H1 (cell line): ENCODE data around the gene CHD6. TPM values are rescaled to one million over a fixed set of nuclear protein-coding genes. Genes with fewer than 3 reads are reported as not detected.

Experiments
- CTCF ChIA-PET: fragments of 300-600 bp; sonication (Branson Sonifier 250); formaldehyde crosslinking; loops from one replicate; lab custom pipeline; 2021; ENCODE audit not compliant: partially characterized antibody; lab: Charles Lee
- POLR2A ChIA-PET: fragments of 300-600 bp; sonication (Branson Sonifier 250); formaldehyde crosslinking; loops from one replicate; lab custom pipeline; 2021; ENCODE audit warnings: inconsistent platforms; ENCODE audit not compliant: partially characterized antibody; lab: Charles Lee
- DNase-seq, 2 experiments: peaks; one replicate each; pipeline versions ENCODE4 v3.0.0 to v3.0.0-alpha.2; 2010 to 2022; ENCODE audit warnings: low spot score in 2 of 2, low read depth in 1 of 2, mixed read lengths in 1 of 2
- FAIRE-seq: peaks from 2 replicates; lab custom pipeline; 2011; peaks lifted over from hg19 to GRCh38; lab: Jason Lieb, UNC
- H2AFZ ChIP-seq: 2 replicates; pipeline ENCODE4 v1.8.1; 2012; ENCODE audit warnings: low read length, inconsistent platforms
- H2AK5ac ChIP-seq: 2 replicates; pipeline ENCODE4 v1.6.1; 2013; ENCODE audit warnings: low read depth, low read length
- H2BK120ac ChIP-seq: replicated peaks from 2 replicates; pipeline ENCODE3; 2013; ENCODE audit warnings: low read depth, low read length, inconsistent platforms
- H2BK12ac ChIP-seq: 2 replicates; pipeline ENCODE4 v1.6.1; 2013; ENCODE audit warnings: low read depth, low read length
- H2BK15ac ChIP-seq: 2 replicates; pipeline ENCODE4 v1.6.1; 2013; ENCODE audit warnings: low read length
- H2BK20ac ChIP-seq: 2 replicates; pipeline ENCODE4 v1.6.1; 2013; ENCODE audit warnings: low read length
- H2BK5ac ChIP-seq: 2 replicates; pipeline ENCODE4 v1.6.1; 2013; ENCODE audit warnings: low read depth, low read length
- H3K14ac ChIP-seq: 2 replicates; pipeline ENCODE4 v1.6.1; 2013; ENCODE audit warnings: inconsistent platforms; ENCODE audit not compliant: insufficient read length
- H3K18ac ChIP-seq: 2 replicates; pipeline ENCODE4 v1.6.1; 2013; ENCODE audit warnings: low read length; ENCODE audit errors: extremely low read depth
- H3K23ac ChIP-seq: 2 replicates; pipeline ENCODE4 v1.6.1; 2013; ENCODE audit warnings: inconsistent platforms; ENCODE audit not compliant: insufficient read length
- H3K23me2 ChIP-seq: 2 replicates; pipeline ENCODE4 v1.6.1; 2013; ENCODE audit warnings: low read depth, low read length
- H3K27ac ChIP-seq: 2 replicates; pipeline ENCODE4 v1.6.1; 2011; ENCODE audit warnings: low read depth, low read length, inconsistent platforms
- H3K27me3 ChIP-seq, 4 experiments: replicated peaks in 1 of 4; 1 replicate in 1 of 4; 2 replicates in 3 of 4; pipeline versions ENCODE4 v1.6.1 to v1.8.1; 2011 to 2013; ENCODE audit warnings: low read length in 3 of 4, mild to moderate bottlenecking in 3 of 4, inconsistent platforms in 2 of 4, mixed read lengths in 2 of 4, moderate library complexity in 1 of 4; ENCODE audit not compliant: control insufficient read depth in 3 of 4, insufficient read depth in 3 of 4; ENCODE audit errors: extremely low read depth in 1 of 4
- H3K36me3 ChIP-seq, 4 experiments: 2 replicates each; pipeline versions ENCODE4 v1.6.1 to v1.8.1; 2011 to 2013; ENCODE audit warnings: mild to moderate bottlenecking in 4 of 4, low read length in 3 of 4, moderate library complexity in 2 of 4, control low read depth in 1 of 4, inconsistent platforms in 1 of 4; ENCODE audit not compliant: insufficient read depth in 4 of 4, control insufficient read depth in 2 of 4
- H3K4ac ChIP-seq: replicated peaks from 2 replicates; pipeline ENCODE3; 2013; ENCODE audit warnings: low read length, low read depth, mixed read lengths, inconsistent platforms; ENCODE audit not compliant: insufficient read length
- H3K4me1 ChIP-seq, 4 experiments: replicated peaks in 1 of 4; 1 replicate in 1 of 4; 2 replicates in 3 of 4; pipeline versions ENCODE4 v1.6.1 to v1.8.1; 2011 to 2013; ENCODE audit warnings: low read length in 3 of 4, inconsistent platforms in 2 of 4, mixed read lengths in 1 of 4; ENCODE audit not compliant: insufficient read depth in 4 of 4, control insufficient read depth in 3 of 4
- H3K4me2 ChIP-seq, 2 experiments: 2 replicates each; pipeline versions ENCODE4 v1.6.1 to v1.8.1; 2011 to 2013; ENCODE audit warnings: low read depth in 2 of 2, low read length in 2 of 2, control low read depth in 1 of 2, inconsistent platforms in 1 of 2, mild to moderate bottlenecking in 1 of 2; ENCODE audit not compliant: insufficient read depth in 1 of 2
- H3K4me3 ChIP-seq, 4 experiments: fragments of 200-600, 300-600 bp in 1 of 4; sonication (generic), shearing (Covaris generic), sonication (Bioruptor Twin) in 1 of 4; 2 replicates each; pipeline versions ENCODE4 v1.5.1 to v1.8.1; 2011 to 2016; ENCODE audit warnings: low read length in 4 of 4, low read depth in 3 of 4, control low read depth in 2 of 4, inconsistent platforms in 2 of 4, mild to moderate bottlenecking in 2 of 4, mixed read lengths in 1 of 4, moderate library complexity in 1 of 4; ENCODE audit not compliant: insufficient read depth in 2 of 4; ENCODE audit errors: extremely low read depth in 1 of 4
- H3K56ac ChIP-seq: replicated peaks from 2 replicates; pipeline ENCODE3; 2013; ENCODE audit warnings: low read depth, mild to moderate bottlenecking, mixed read lengths, low read length, inconsistent platforms; ENCODE audit not compliant: insufficient read length
- H3K79me1 ChIP-seq: 2 replicates; pipeline ENCODE4 v1.6.1; 2013; ENCODE audit warnings: low read depth, low read length, control low read depth
- H3K79me2 ChIP-seq, 2 experiments: 2 replicates each; pipeline versions ENCODE4 v1.6.1 to v1.8.1; 2012 to 2013; ENCODE audit warnings: low read length in 2 of 2, mild to moderate bottlenecking in 2 of 2, inconsistent platforms in 1 of 2; ENCODE audit not compliant: insufficient read depth in 2 of 2, control insufficient read depth in 1 of 2
- H3K9ac ChIP-seq, 4 experiments: replicated peaks in 1 of 4; 1 replicate in 1 of 4; 2 replicates in 3 of 4; pipeline versions ENCODE4 v1.6.1 to v1.8.1; 2011 to 2013; ENCODE audit warnings: low read depth in 3 of 4, low read length in 3 of 4, control low read depth in 2 of 4, mild to moderate bottlenecking in 2 of 4, moderate library complexity in 2 of 4, inconsistent platforms in 1 of 4; ENCODE audit errors: extremely low read depth in 1 of 4
- H3K9me3 ChIP-seq, 2 experiments: 2 replicates each; pipeline versions ENCODE4 v1.6.1 to v1.8.1; 2012 to 2013; ENCODE audit warnings: mild to moderate bottlenecking in 2 of 2, moderate library complexity in 2 of 2, control low read depth in 1 of 2, inconsistent platforms in 1 of 2, low read depth in 1 of 2, low read length in 1 of 2, mixed read lengths in 1 of 2; ENCODE audit not compliant: insufficient read depth in 2 of 2
- H4K20me1 ChIP-seq, 2 experiments: replicated peaks in 1 of 2; 2 replicates each; pipeline versions ENCODE3 to v1.8.1; 2011 to 2013; ENCODE audit warnings: inconsistent platforms in 2 of 2, low read length in 2 of 2, mild to moderate bottlenecking in 1 of 2; ENCODE audit not compliant: insufficient read depth in 2 of 2, control insufficient read depth in 1 of 2
- H4K5ac ChIP-seq: 2 replicates; pipeline ENCODE4 v1.6.1; 2013; ENCODE audit warnings: low read length, low read depth, mixed read lengths, inconsistent platforms; ENCODE audit not compliant: insufficient read length
- H4K8ac ChIP-seq: 2 replicates; pipeline ENCODE4 v1.8.0; 2013; ENCODE audit warnings: mild to moderate bottlenecking, moderate library complexity, low read length, inconsistent platforms; ENCODE audit not compliant: insufficient read depth; ENCODE audit errors: extremely low read depth
- H4K91ac ChIP-seq: replicated peaks from 2 replicates; pipeline ENCODE3; 2013; ENCODE audit warnings: low read length, mixed read lengths, inconsistent platforms; ENCODE audit not compliant: insufficient read length
- ASH2L ChIP-seq: fragments of 200-600, 300-600 bp; sonication (generic); IDR thresholded peaks from one replicate; pipeline ENCODE4 v1.7.1; 2017; ENCODE audit warnings: low read length
- CTBP2 ChIP-seq: IDR thresholded peaks from 2 replicates; pipeline ENCODE4 v1.7.0; 2011; ENCODE audit warnings: borderline replicate concordance, mild to moderate bottlenecking, moderate library complexity, mixed read lengths, low read length; ENCODE audit not compliant: insufficient read depth, insufficient read length
- EP300 ChIP-seq, 2 experiments: IDR thresholded peaks; 1 replicate in 1 of 2; 2 replicates in 1 of 2; pipeline ENCODE4 v1.6.1; 2011 to 2012; ENCODE audit warnings: low read depth in 2 of 2, low read length in 2 of 2, mild to moderate bottlenecking in 2 of 2, borderline replicate concordance in 1 of 2, inconsistent platforms in 1 of 2, moderate library complexity in 1 of 2
- FOSL1 ChIP-seq: IDR thresholded peaks from 2 replicates; pipeline ENCODE4 v1.6.1; 2011; ENCODE audit warnings: mild to moderate bottlenecking, low read depth, low read length, moderate library complexity; ENCODE audit not compliant: insufficient read depth
- POLR2A ChIP-seq, 2 experiments: IDR thresholded peaks; 1 replicate in 1 of 2; 2 replicates in 1 of 2; pipeline ENCODE4 v1.6.1; 2011; ENCODE audit warnings: low read depth in 2 of 2, low read length in 2 of 2, mild to moderate bottlenecking in 2 of 2; ENCODE audit errors: control extremely low read depth in 1 of 2
- POLR2AphosphoS5 ChIP-seq: IDR thresholded peaks from 2 replicates; pipeline ENCODE4 v1.6.1; 2011; ENCODE audit warnings: low read depth, low read length
- POU5F1 ChIP-seq: IDR thresholded peaks from 2 replicates; pipeline ENCODE4 v1.6.1; 2011; ENCODE audit warnings: low read depth, mild to moderate bottlenecking, low read length, moderate library complexity
- RAD21 ChIP-seq, 2 experiments: IDR thresholded peaks in 1 of 2; conservative IDR thresholded peaks in 1 of 2; 2 replicates each; pipeline ENCODE4 v1.6.1; 2011; ENCODE audit warnings: low read depth in 2 of 2, low read length in 2 of 2, improper control_type of control experiment in 1 of 2, inconsistent platforms in 1 of 2, mild to moderate bottlenecking in 1 of 2, moderate library complexity in 1 of 2
- SIX5 ChIP-seq: IDR thresholded peaks from 2 replicates; pipeline ENCODE4 v1.6.1; 2011; ENCODE audit warnings: mild to moderate bottlenecking, low read depth, low read length
- SRF ChIP-seq: IDR thresholded peaks from 2 replicates; pipeline ENCODE4 v1.6.1; 2011; ENCODE audit warnings: mild to moderate bottlenecking, low read depth, low read length, moderate library complexity
- TEAD4 ChIP-seq: IDR thresholded peaks from 2 replicates; pipeline ENCODE4 v1.6.1; 2012; ENCODE audit warnings: low read depth, low read length, inconsistent platforms, mixed read lengths
- WGBS, 2 experiments: shearing (Covaris generic) in 1 of 2; methylation state at CpG; one replicate each; pipeline versions ENCODE4 v1.1.6 to v1.1.7; 2013 to 2015; ENCODE audit warnings: low lambda C conversion rate in 2 of 2, mixed read lengths in 2 of 2, inconsistent platforms in 1 of 2, low coverage in 1 of 2, missing lambda C conversion rate in 1 of 2; ENCODE audit not compliant: insufficient replicate concordance in 2 of 2, insufficient coverage in 1 of 2, insufficient read length in 1 of 2; ENCODE audit errors: extremely low coverage in 1 of 2, missing lambda C conversion rate in 1 of 2; 5-methylcytosine and 5-hydroxymethylcytosine counted together
- polyA plus RNA-seq, 7 experiments: library from polyadenylated mRNA; depleted of rRNA in 3 of 7; stranded (reverse) in 5 of 7; unstranded in 2 of 7; fragments of >200 nt in 5 of 7; fragments of 200-250 nt in 2 of 7; gene quantifications; 1 replicate in 5 of 7; 2 replicates in 1 of 7; 4 replicates in 1 of 7; pipeline versions ENCODE4 v1.2.1 to v1.2.3, GENCODE V29; 2011 to 2013; ENCODE audit warnings: missing spikeins in 2 of 7, mixed read lengths in 2 of 7
- total RNA-seq: library from RNA; stranded (reverse); fragmentation: NEBNext Ultra II Directional; extraction: Animal tissue kit (Norgen Biotek cat#: 25700); gene quantifications from 2 replicates; pipeline ENCODE4 v1.2.1, GENCODE V29; 2021

CHD6 gene
- total and polyA plus RNA-seq, 2 of the 8 experiments (the other 6 are each of a cell fraction or from before 2014, with no cell fraction given) = 11.1 to 62.9 TPM

- FAIRE-seq = no peak
- Histone ChIP-seq H3K4ac (no peak overlapping the region), H3K56ac (no peak overlapping the region), H4K91ac (no peak overlapping the region), H2AFZ (no peak overlapping the region), H3K23ac (no peak overlapping the region), H2BK5ac (no peak overlapping the region), H3K4me3 (no peak overlapping the region), H3K14ac (no peak overlapping the region), H4K8ac (no peak overlapping the region), H3K23me2 (no peaks in the 10 kb centered on the region), H3K9me3 (peaks cover 8 to 9% of the 10 kb centered on the region in 2 experiments; a peak in 3 of 4 replicates), H3K18ac (no peak overlapping the region), H4K5ac (no peak overlapping the region), H3K79me1 (no peaks in the 10 kb centered on the region), H3K9ac (no peak overlapping the region), H2BK15ac (no peak overlapping the region), H3K36me3 (no peaks in the 10 kb centered on the region), H3K4me2 (no peak overlapping the region), H2BK120ac (no peak overlapping the region), H3K79me2 (no peaks in the 10 kb centered on the region), H2AK5ac (no peak overlapping the region), H3K27me3 (no peaks in the 10 kb centered on the region), H3K4me1 (no peaks in the 10 kb centered on the region; a peak in 1 of 7 replicates), H4K20me1 (no peaks in the 10 kb centered on the region), H3K27ac (no peak overlapping the region), H2BK20ac (no peak overlapping the region), H2BK12ac (no peak overlapping the region)
- no peak for DNase-seq
- POLR2A ChIA-PET = no interaction called here
- CTCF ChIA-PET = interaction anchor here (0.6 to 2.3 kb wide), 4 partner anchors 22 to 656 kb away, joined by 4 to 6 read pairs (median 5); partner anchors contain the start of gene LPIN3
- 77% methylated on average over 9 of the region's 9 CpGs; no CpG with 5 or more reads in 1 of the 2 experiments for WGBS, 2 experiments
- TF ChIP-seq RAD21 (IDR thresholded peaks at IDR 0.05 in 1 of 2, conservative IDR thresholded peaks at IDR 0.05 in 1 of 2; ENCODE audit: low read depth in 2 of 2, low read length in 2 of 2) (no peak), CTBP2 (no peak), FOSL1 (no peak), TEAD4 (no peak), ASH2L (no peak), POLR2A (IDR thresholded peaks at IDR 0.05; ENCODE audit: control extremely low read depth in 1 of 2, low read depth in 2 of 2, low read length in 2 of 2) (no peak), SIX5 (no peak), POU5F1 (no peak), POLR2AphosphoS5 (no peak), SRF (no peak), EP300 (IDR thresholded peaks at IDR 0.05; ENCODE audit: borderline replicate concordance in 1 of 2, low read depth in 2 of 2, low read length in 2 of 2) (no peak)
Measured at GRCh38 chr20:41373931-41374920, 244.0 kb downstream of the CHD6 start.
